Fibroblast of skin of back (primary cell): ENCODE data around the gene ATP6V1B1.
A peak's percentile ranks its signal among the peaks of the same experiment; 100 is the strongest.

ENCODE experiments used
- DNase-seq: peaks from one replicate; pipeline ENCODE4 v3.0.0-alpha.2; 2013

ATP6V1B1 gene

DNA sequence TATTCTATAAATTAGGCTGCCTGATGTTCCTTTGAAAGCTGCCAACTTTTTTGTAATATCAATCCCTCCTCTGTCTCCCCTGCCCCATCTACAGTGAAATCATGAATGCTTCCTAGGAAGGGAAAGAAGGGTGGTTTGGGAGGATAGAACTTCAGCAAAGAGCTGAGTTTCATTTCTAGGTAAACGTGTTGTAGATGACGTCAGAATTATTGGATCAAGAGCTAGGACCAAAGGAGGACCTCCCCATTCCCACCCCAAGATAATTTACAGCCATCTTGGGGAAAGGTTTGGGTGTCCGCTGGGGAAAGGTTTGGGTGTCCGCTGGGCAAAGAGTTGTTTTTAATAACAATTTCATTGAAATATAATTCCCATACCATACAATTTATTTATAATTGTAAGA is 31.5 kb downstream of the ATP6V1B1 start:
- DNase-seq = no peak

GRCh38 chr2:70974592-70974991 is 38.9 kb downstream of the ATP6V1B1 start:
- no peak for DNase-seq

GRCh38 chr2:70975237-70975636 is 39.5 kb downstream of the ATP6V1B1 start:
- no peak for DNase-seq

GRCh38 chr2:70977605-70978205 is 42.0 kb downstream of the ATP6V1B1 start:
- peak; percentile 70 for DNase-seq

GRCh38 chr2:70978341-70979179 is 42.9 kb downstream of the ATP6V1B1 start, which contains the start of gene ANKRD53:
ANKRD53 (plus strand) TSS chr2:70978630; CDS start chr2:70978646, 16 bp downstream.
- DNase-seq = no peak

DNA sequence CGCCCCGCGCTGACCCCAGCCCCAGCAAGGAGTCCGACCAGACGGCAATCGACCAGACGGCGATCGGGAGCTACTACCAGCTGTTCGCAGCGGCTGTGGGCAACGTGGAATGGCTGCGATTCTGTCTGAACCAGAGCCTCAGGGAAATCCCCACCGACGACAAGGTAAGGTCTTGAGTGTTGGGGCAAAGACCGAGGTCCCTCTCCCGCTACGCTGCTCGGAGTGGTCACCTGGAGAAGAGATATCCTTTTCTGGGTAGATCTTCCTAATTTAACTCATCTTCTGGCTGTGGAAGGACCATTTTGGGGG is 43.4 kb downstream of the ATP6V1B1 start:
- no peak for DNase-seq

DNA sequence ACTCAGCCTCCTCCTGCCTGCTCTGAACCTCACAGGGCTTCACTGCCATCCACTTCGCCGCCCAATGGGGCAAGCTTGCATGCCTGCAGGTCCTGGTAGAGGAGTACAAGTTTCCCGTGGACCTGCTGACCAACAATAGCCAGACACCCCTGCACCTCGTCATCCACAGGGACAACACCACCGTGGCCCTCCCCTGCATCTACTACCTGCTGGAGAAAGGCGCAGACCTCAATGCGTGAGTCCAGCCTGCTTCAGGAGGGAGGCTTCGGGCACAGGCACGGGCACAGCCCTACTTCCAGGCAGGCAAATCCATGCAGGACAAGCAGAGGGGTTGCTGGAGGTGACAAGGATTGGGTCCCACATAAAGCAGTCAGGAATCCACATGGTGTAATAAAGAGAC is 43.9 kb downstream of the ATP6V1B1 start:
- DNase-seq = no peak

- no peak for DNase-seq
Observed at GRCh38 chr2:70981421-70981820, 45.7 kb downstream of the ATP6V1B1 start.

- DNase-seq = no peak
Observed at GRCh38 chr2:70981866-70982810, 46.4 kb downstream of the ATP6V1B1 start.

GRCh38 chr2:70982971-70983370 is 47.3 kb downstream of the ATP6V1B1 start:
- DNase-seq = no peak

GRCh38 chr2:70983506-70984227 is 48.0 kb downstream of the ATP6V1B1 start:
- DNase-seq = no peak

- DNase-seq = no peak
Observed at GRCh38 chr2:70984228-70984575, 48.5 kb downstream of the ATP6V1B1 start.

DNA sequence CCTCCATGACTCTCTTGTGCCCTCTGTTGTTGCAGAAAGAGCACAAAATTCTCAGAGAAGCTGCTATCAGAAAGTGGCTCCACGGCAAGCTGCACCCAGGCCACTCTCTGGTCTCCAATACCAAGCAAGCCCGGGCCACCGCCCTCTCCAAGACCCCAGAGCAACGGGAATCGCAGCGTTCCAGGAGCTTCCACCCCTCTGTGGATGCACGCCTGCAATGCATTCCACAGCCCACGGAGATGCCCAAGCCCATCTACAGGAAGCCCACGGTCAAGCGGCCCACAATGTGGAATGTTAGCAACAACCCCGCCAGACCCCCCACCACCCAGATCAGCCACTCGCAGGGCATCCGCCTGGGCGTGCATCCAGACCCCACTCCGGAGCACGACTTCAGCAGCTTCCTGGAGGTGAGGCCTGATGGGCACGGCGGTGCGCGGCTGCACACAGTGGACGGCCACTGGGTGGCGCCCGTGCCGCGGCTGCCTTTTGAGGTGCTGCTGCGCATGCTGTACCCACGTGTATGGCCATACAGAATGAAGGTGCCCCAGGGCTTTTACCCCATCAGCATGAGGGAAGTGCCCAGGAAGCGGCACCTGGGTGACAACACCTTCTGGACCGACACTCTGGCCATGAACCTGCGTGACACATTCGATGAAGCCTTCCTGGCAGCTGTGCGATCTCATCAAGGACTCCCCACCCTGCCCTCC is 49.0 kb downstream of the ATP6V1B1 start:
- no peak for DNase-seq

GRCh38 chr2:70985283-70985688 is 49.6 kb downstream of the ATP6V1B1 start:
- DNase-seq = no peak

DNA sequence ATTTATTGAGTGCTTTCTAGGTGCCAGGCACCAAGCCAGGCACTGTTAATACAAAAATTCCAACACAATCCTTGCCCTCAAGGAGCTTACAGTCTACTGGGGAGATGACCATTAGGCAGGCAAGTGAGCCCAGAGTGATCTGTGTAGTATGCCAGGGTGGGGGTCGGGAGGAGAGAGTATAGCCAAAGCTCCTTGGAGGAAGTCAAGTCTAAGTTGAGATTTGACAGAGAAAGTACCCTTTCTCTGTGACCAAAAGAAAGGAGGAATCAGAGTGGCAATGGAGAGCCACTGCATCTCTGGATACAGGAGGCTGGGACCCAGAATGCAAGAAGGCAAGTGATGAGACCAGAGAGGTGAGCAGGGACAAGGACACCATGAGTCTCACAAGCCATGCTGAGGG is 50.3 kb downstream of the ATP6V1B1 start:
- no peak for DNase-seq

GRCh38 chr2:70986499-70987189 is 50.9 kb downstream of the ATP6V1B1 start:
- DNase-seq = no peak

DNA sequence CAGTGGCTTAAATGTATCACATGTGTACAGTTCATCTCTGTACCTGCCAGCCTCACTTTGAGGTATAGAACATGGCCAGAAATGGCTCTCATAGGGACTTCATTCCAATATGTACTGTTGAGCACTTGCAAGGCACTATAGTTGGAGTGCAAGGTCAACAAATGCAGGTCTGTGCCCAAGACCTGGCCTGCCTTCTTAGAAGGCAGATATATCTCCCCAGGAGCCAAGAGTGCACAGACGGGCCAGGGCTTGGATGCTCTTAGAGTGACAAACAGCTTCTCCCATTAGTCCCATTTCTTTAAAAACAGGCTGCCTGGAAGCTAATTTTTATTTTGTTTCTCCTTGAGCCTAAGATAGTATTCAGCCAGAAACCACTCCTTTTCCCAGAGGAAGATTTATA is 51.7 kb downstream of the ATP6V1B1 start:
- DNase-seq = no peak

DNA sequence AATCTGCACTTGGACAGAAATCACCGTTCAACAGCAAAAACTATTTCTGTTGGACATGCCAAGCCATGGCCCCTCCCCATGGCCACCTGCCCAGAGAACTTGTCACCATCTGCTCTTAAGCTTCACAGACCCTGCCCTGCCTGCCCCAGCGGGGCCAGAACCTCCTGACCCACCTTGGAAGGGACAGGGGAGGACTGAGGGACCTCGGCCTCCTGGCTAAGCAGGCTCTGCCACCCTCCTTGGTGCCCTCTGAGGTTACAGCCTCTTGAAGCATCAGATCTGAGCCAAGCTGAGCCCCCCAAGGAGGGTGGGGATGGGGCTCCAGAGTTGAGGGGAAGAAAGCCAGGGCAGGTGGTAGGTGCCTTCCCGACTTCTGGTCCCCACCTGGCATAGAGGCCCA is 52.5 kb downstream of the ATP6V1B1 start:
- no peak for DNase-seq

GRCh38 chr2:70988726-70989648 is 53.3 kb downstream of the ATP6V1B1 start:
- DNase-seq = no peak

DNA sequence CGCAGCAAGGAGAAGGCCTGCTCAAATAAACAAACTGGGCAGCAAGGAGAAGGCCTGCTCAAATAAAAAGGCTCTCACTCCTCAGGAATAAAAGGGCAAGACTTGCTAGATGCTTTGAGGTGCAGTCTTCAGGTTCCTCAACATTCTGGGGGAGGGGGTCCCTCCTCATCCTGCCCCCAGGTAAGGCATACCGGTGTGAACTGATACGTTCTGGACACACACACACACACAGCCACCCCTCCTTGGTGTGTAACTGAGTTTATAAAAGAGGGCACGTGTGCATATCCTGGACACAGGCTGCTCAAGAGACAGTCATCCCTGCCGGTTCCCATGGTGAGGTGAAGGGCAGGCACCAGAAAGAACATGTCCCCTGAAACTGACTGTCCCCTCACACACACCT is 54.5 kb downstream of the ATP6V1B1 start:
- no peak for DNase-seq
